MCF 10A (cell line): Measurements from ENCODE around the gene ZER1. TPM values are rescaled to one million over a fixed set of nuclear protein-coding genes. Genes with fewer than 3 reads are reported as not detected.

ENCODE experiments used
- Bru-seq: library from RNA; stranded (reverse); fragments of 400-500 nt; gene quantifications from one replicate; lab custom pipeline; 2021; lab: Mats Ljungman, UMichigan
- BruChase-seq, 2 experiments: library from RNA; stranded (reverse); fragments of 400-500 nt; gene quantifications; one replicate each; lab custom pipeline; 2021; lab: Mats Ljungman, UMichigan
- BruUV-seq: library from RNA; stranded (reverse); fragments of 400-500 nt; replicated peaks from 2 replicates; lab custom pipeline; 2021; lab: Mats Ljungman, UMichigan
- CTCF ChIA-PET: fragments of 300-600 bp; sonication (Branson Sonifier 250); formaldehyde crosslinking; extraction: SDS; loops from one replicate; lab custom pipeline; 2021; ENCODE audit warnings: antibody characterized with exemption, inconsistent platforms; lab: Yijun Ruan, JAX
- POLR2A ChIA-PET: fragments of 300-600, 350-650 bp; sonication (Branson Sonifier 250); formaldehyde crosslinking; extraction: SDS; loops from one replicate; lab custom pipeline; 2020; ENCODE audit warnings: antibody characterized with exemption, inconsistent platforms; lab: Yijun Ruan, JAX
- DNase-seq: peaks from one replicate; pipeline ENCODE4 v3.0.0-alpha.2; 2018; ENCODE audit not compliant: unreplicated experiment
- H3K27ac Mint-ChIP-seq: one replicate; pipeline ENCODE4 v1.8.0; 2022; ENCODE audit warnings: mild to moderate bottlenecking, low read depth, mixed read lengths; ENCODE audit not compliant: unreplicated experiment
- H3K27me3 Mint-ChIP-seq: one replicate; pipeline ENCODE4 v1.8.0; 2022; ENCODE audit warnings: mixed read lengths; ENCODE audit not compliant: insufficient read depth, unreplicated experiment
- H3K36me3 Mint-ChIP-seq: one replicate; pipeline ENCODE4 v1.8.0; 2022; ENCODE audit warnings: mild to moderate bottlenecking, moderate library complexity, mixed read lengths; ENCODE audit not compliant: insufficient read depth, unreplicated experiment
- H3K4me1 Mint-ChIP-seq: one replicate; pipeline ENCODE4 v1.8.0; 2022; ENCODE audit warnings: mixed read lengths; ENCODE audit not compliant: insufficient read depth, unreplicated experiment
- H3K4me3 Mint-ChIP-seq: one replicate; pipeline ENCODE4 v1.8.0; 2022; ENCODE audit warnings: mild to moderate bottlenecking, moderate library complexity, mixed read lengths; ENCODE audit not compliant: unreplicated experiment
- H3K9me3 Mint-ChIP-seq: one replicate; pipeline ENCODE4 v1.8.0; 2022; ENCODE audit warnings: mixed read lengths; ENCODE audit not compliant: unreplicated experiment
- intact Hi-C: fragments of 100-400 bp; cut with micrococcal nuclease; formaldehyde crosslinking; loops from 2 replicates; pipeline ENCODE4 v1.14.1; 2022
- long read RNA-seq: library from polyadenylated mRNA; stranded (forward); transcript quantifications from one replicate; pipeline ENCODE4 v2.0.0, GENCODE V29; 2022
- total RNA-seq: library from RNA; stranded (reverse); gene quantifications from 2 replicates; pipeline ENCODE4 v1.2.3, GENCODE V29; 2022
- TF ChIP-seq, protein P1 (sequence below): fragments of 200-600 bp; IDR thresholded peaks from one replicate; pipeline ENCODE4 v1.8.0; 2022; ENCODE audit warnings: antibody characterized with exemption, mild to moderate bottlenecking; ENCODE audit not compliant: unreplicated experiment

The ZER1 gene
- total RNA-seq (19.5 and 26.6 TPM in 2 replicates), Bru-seq, nascent RNA (percentile 54 among the genes with signal in this experiment), BruChase-seq, experiment 1, labeled RNA remaining after a 6-hour chase (percentile 70 among the genes with signal in this experiment), BruChase-seq, experiment 2, labeled RNA remaining after a 2-hour chase (percentile 58 among the genes with signal in this experiment)
- long read RNA-seq, full-length matches to known transcripts = 35 of 90 reads
- long read RNA-seq, partial matches to known transcripts = 12 of 90 reads
- long read RNA-seq, other reads (novel, unspliced or antisense) = 43 of 90 reads

- H3K27me3 Mint-ChIP-seq = no peaks in the 10 kb centered on the region
- H3K9me3 Mint-ChIP-seq = peaks cover 7% of the 10 kb centered on the region
- TF ChIP-seq, protein P1, sequence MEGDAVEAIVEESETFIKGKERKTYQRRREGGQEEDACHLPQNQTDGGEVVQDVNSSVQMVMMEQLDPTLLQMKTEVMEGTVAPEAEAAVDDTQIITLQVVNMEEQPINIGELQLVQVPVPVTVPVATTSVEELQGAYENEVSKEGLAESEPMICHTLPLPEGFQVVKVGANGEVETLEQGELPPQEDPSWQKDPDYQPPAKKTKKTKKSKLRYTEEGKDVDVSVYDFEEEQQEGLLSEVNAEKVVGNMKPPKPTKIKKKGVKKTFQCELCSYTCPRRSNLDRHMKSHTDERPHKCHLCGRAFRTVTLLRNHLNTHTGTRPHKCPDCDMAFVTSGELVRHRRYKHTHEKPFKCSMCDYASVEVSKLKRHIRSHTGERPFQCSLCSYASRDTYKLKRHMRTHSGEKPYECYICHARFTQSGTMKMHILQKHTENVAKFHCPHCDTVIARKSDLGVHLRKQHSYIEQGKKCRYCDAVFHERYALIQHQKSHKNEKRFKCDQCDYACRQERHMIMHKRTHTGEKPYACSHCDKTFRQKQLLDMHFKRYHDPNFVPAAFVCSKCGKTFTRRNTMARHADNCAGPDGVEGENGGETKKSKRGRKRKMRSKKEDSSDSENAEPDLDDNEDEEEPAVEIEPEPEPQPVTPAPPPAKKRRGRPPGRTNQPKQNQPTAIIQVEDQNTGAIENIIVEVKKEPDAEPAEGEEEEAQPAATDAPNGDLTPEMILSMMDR = no peak
- H3K4me3 Mint-ChIP-seq = peak within 1 kb of the TSS; percentile 96
- POLR2A ChIA-PET = interaction anchor here (0.9 to 2.8 kb wide), 24 partner anchors 10 to 1204 kb away, joined by 3 to 30 read pairs (median 5); partner anchors contain the start of genes ENDOG, TBC1D13, URM1 and ZDHHC12
- intact Hi-C loops = loop anchor here (1.0 kb wide), 1 partner anchor 15 kb away; the partner anchor contains the start of gene TBC1D13
- peak; percentile 85 for DNase-seq
- H3K36me3 Mint-ChIP-seq = no peaks in the 10 kb centered on the region
- CTCF ChIA-PET = interaction anchor here (0.9 kb wide), 1 partner anchor 53 kb away, joined by 4 read pairs; no protein-coding TSS in a partner anchor
- H3K27ac Mint-ChIP-seq = peak within 1 kb of the TSS; percentile 92
- TSS peak; percentile 88 for BruUV-seq
- H3K4me1 Mint-ChIP-seq = peaks cover 11% of the 10 kb centered on the region
Measured at GRCh38 chr9:128771745-128772519, at the start of gene ZER1. Gene ZER1 (minus strand): TSS chr9:128771927. CDS start chr9:128755565, 16,362 bp downstream.

DNA sequence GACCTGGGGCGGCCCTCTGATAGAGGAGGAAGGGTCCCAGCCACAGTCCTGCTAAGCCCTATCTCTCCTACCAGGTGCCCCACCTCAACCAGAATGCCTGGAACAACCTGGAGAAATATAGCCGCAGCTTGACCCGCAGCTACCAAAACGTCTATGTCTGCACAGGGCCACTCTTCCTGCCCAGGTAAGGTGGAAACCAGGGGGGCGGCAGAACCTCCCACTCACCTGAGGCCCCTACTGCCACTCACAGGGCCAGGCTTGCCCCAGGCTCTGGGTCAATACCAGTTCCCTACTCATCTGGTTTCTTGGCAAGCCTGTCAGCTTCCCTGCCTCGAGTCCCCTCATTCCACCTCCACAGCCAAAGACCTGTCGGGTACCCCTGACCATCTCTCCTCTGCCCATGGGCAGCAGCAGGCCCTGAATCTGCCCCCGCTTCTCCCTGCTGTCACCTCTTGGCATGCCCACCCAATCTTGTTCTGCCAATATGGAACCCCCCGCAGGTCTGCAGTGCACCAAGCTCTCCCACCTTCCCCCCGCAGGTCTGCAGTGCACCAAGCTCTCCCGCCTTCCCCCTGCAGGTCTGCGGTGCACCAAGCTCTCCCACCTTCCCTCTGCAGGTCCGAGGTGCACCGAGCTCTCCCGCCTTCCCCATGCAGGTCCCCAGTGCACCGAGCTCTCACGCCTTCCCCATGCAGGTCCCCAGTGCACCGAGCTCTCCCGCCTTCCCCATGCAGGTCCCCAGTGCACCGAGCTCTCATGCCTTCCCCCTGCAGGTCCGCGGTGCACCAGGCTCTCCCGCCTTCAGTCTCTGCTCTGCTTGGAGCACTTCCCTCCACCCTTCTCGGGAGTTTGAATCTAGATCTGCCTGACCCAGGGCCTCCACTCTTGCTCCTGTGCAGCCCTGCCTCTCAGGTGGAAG lies 49.2 kb upstream of the ZER1 start:
- H3K4me3 Mint-ChIP-seq = peak overlapping the region; percentile 12
- H3K27ac Mint-ChIP-seq = no peak overlapping the region
- DNase-seq = no peak
- intact Hi-C loops = no loop called here
- TF ChIP-seq, protein P1 = no peak
- ChIA-PET CTCF (interaction anchor here (1.9 kb wide), 1 partner anchor 24 kb away, joined by 5 read pairs; no protein-coding TSS in a partner anchor), POLR2A (interaction anchor here (0.8 to 4.0 kb wide), 4 partner anchors 9 to 127 kb away, joined by 3 to 39 read pairs (median 4); partner anchors contain the start of gene SPOUT1)
- BruUV-seq = no TSS peak
- H3K9me3 Mint-ChIP-seq = no peaks in the 10 kb centered on the region
- H3K27me3 Mint-ChIP-seq = no peaks in the 10 kb centered on the region
- peaks cover 37% of the 10 kb centered on the region for H3K36me3 Mint-ChIP-seq
- H3K4me1 Mint-ChIP-seq = no peaks in the 10 kb centered on the region

GRCh38 chr9:128819716-128820664 lies 48.3 kb upstream of the ZER1 start:
- DNase-seq = no peak
- Mint-ChIP-seq H3K36me3 (peaks cover 29% of the 10 kb centered on the region), H3K27me3 (no peaks in the 10 kb centered on the region), H3K4me3 (peak overlapping the region; percentile 72), H3K9me3 (no peaks in the 10 kb centered on the region), H3K4me1 (no peaks in the 10 kb centered on the region), H3K27ac (no peak overlapping the region)
- TSS peak; percentile 32 for BruUV-seq
- intact Hi-C loops = loop anchor here (10.0 kb wide), 1 partner anchor 185 kb away; no protein-coding TSS in a partner anchor
- POLR2A ChIA-PET = interaction anchor here (0.5 to 4.0 kb wide), 7 partner anchors 8 to 448 kb away, joined by 3 to 39 read pairs (median 6); partner anchors contain the start of genes SPOUT1 and ZDHHC12
- TF ChIP-seq, protein P1 = no peak
- CTCF ChIA-PET = interaction anchor here (0.5 to 2.8 kb wide), 10 partner anchors 10 to 323 kb away, joined by 3 to 18 read pairs (median 4); partner anchors contain the start of gene SPOUT1
